Heart right ventricle (tissue), 16 donors: ENCODE measurements around the gene SERPINB13. TPM values are rescaled to one million over a fixed set of nuclear protein-coding genes. Genes with fewer than 3 reads are reported as not detected.

ENCODE experiments used
- ATAC-seq, 8 donors: fragments of 200-7000 bp; cut with Tn5 transposase; one replicate each; pipeline ENCODE4 v1.9.1; 2020; ENCODE audit warnings: mild to moderate bottlenecking in 8 of 8, moderate library complexity in 8 of 8, moderate number of reproducible peaks in 1 of 8
- DNase-seq, 2 donors: peaks; one replicate each; pipeline ENCODE4 v3.0.0-alpha.2; 2020
- H3K27ac ChIP-seq, 10 donors: fragments of 200-600 bp; sonication (generic) in 2 of 10; one replicate each; pipeline versions ENCODE4 v1.5.0 to v1.8.0; 2020 to 2022; ENCODE audit warnings: mild to moderate bottlenecking in 3 of 10
- H3K27me3 ChIP-seq, 7 donors: fragments of 200-600 bp; one replicate each; pipeline ENCODE4 v1.8.0; 2021 to 2022; ENCODE audit warnings: mild to moderate bottlenecking in 2 of 7
- H3K36me3 ChIP-seq, 9 donors: fragments of 200-600 bp; sonication (generic) in 1 of 9; one replicate each; pipeline versions ENCODE4 v1.5.0 to v1.8.0; 2020 to 2022; ENCODE audit warnings: mild to moderate bottlenecking in 2 of 9
- H3K4me1 ChIP-seq, 9 donors: fragments of 200-600 bp; sonication (generic) in 1 of 9; one replicate each; pipeline versions ENCODE4 v1.5.0 to v1.8.0; 2020 to 2022; ENCODE audit warnings: mild to moderate bottlenecking in 4 of 9
- H3K4me3 ChIP-seq, 10 donors: fragments of 200-600 bp; sonication (generic) in 2 of 10; one replicate each; pipeline versions ENCODE4 v1.5.0 to v1.8.0; 2020 to 2022; ENCODE audit warnings: mild to moderate bottlenecking in 7 of 10, moderate library complexity in 2 of 10
- H3K9me3 ChIP-seq, 11 donors: fragments of 200-600 bp in 10 of 11; sonication (generic) in 2 of 11; one replicate each; pipeline versions ENCODE4 v1.5.0 to v1.8.0; 2013 to 2022; ENCODE audit warnings: mild to moderate bottlenecking in 2 of 11, control low read depth in 1 of 11, moderate library complexity in 1 of 11
- CTCF ChIP-seq, 9 donors: fragments of 200-600 bp; sonication (generic) in 2 of 9; IDR thresholded peaks; one replicate each; pipeline versions ENCODE4 v1.5.0 to v1.8.0; 2021 to 2022; ENCODE audit warnings: antibody characterized with exemption in 9 of 9, mild to moderate bottlenecking in 5 of 9, moderate library complexity in 1 of 9
- WGBS, 2 donors: extraction: QIAGEN DNeasy Blood & Tissue Kit; methylation state at CpG; one replicate each; pipeline ENCODE4 v1.1.7; 2013; ENCODE audit warnings: inconsistent platforms in 1 of 2; 5-methylcytosine and 5-hydroxymethylcytosine counted together
- intact Hi-C, 10 donors: fragments of 100-400 bp; cut with DNase I; formaldehyde crosslinking; loops; one replicate each; pipeline versions ENCODE4 v1.11.1 to v1.14.2; 2022
- polyA plus RNA-seq, 2 donors: library from polyadenylated mRNA; stranded (reverse); fragments of 200-250 nt; gene quantifications; one replicate each; pipeline ENCODE4 v1.2.3, GENCODE V29; 2013
- total RNA-seq, 10 donors: library from RNA; stranded (reverse); fragmentation: NEBNext Ultra II Directional in 3 of 10; extraction: Animal tissue kit (Norgen Biotek cat#: 25700) in 3 of 10; gene quantifications; one replicate each; pipeline versions ENCODE4 v1.2.1 to v1.2.4, GENCODE V29; 2021 to 2023
- donor health status: Arrhythmogenic right ventricular cardiomyopathy.
- donor health status: ischemic (EF 13 %, LVEDD 7.1; RV severe dilation, severe dysfunction).
- donor health status: healthy with polysubstance abuse.
- donor health status: DM: no; HTN: yes; CAD: no.
- donor health status: DM: no; HTN: no; CAD: no.
- donor health status: ischemic (EF 25% LVEDD 6.9; RV normal size, moderate dysfunction).
- donor health status: ischemic (EF 25% LVEDD 5.7; RV mildly dilated, moderate dysfunction).
- donor health status: healthy.
- donor health status: DM: yes; HTN: yes; CAD: no.
- donor health status: Ischemic cardiomyopathy.
- donor health status: ischemic (EF 35%, LVEDD 5.7; RV mildly dilated, moderate dysfunction).
- donor health status: nonischemic (EF 11% LVEDD 7.7; RV severe dilation, severe dysfunction).
- donor health status: DM: yes; HTN: yes; CAD: no.
- donor health status: PGD.
- donor health status: ischemic (EF 29% LVEDD 5.4; RV normal size, mild dysfunction).
- donor health status: nonischemic (EF 23%, LVEDD 6.1; RV moderate dilation, normal function).

The SERPINB13 gene
- total and polyA plus RNA-seq, 12 donors = 0.04 TPM; not detected in 11

DNA sequence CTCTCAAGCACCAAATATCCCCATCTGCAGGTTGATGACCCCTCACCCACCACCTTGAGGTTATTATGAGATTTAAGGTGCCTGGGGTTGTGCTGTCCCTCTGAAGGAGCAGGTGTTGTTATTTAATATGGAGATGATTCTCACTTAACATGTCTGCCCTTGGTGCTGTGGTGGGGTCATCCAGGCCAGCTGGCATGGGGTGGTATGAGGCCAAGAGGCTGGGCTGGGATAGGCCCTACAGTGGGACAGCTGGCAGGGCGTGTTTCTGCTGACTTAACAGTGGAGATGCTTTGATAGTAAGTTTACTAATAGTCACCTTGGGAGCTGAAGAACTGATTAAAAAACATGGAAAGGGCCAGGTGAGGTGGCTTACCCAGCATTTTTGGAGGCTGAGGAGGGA is 22.6 kb upstream of the SERPINB13 start:
- intact Hi-C loops = no loop called here
- no peak for DNase-seq
- no peaks in the 10 kb centered on the region for H3K4me1 ChIP-seq
- no peaks in the 10 kb centered on the region for H3K27me3 ChIP-seq
- no peak for TF ChIP-seq CTCF (IDR thresholded peaks at IDR 0.05)
- 75 to 96% methylated on average over 1 of the region's 1 CpG for WGBS, 2 donors
- no peaks in the 10 kb centered on the region for H3K36me3 ChIP-seq
- no peaks in the 10 kb centered on the region for H3K9me3 ChIP-seq
- no peak for ATAC-seq
- H3K27ac ChIP-seq = no peak overlapping the region
- H3K4me3 ChIP-seq = no peak overlapping the region

- no peak overlapping the region for H3K4me3 ChIP-seq
- H3K4me1 ChIP-seq = no peaks in the 10 kb centered on the region
- 83 to 88% methylated on average over 5 of the region's 5 CpGs for WGBS, 2 donors
- H3K36me3 ChIP-seq = no peaks in the 10 kb centered on the region
- no peaks in the 10 kb centered on the region for H3K27me3 ChIP-seq
- intact Hi-C loops = no loop called here
- TF ChIP-seq CTCF (IDR thresholded peaks at IDR 0.05) = no peak
- ATAC-seq = no peak
- H3K9me3 ChIP-seq = no peaks in the 10 kb centered on the region
- DNase-seq = no peak
- no peak overlapping the region for H3K27ac ChIP-seq
Observed at GRCh38 chr18:63567276-63567675, 19.9 kb upstream of the SERPINB13 start.

DNA sequence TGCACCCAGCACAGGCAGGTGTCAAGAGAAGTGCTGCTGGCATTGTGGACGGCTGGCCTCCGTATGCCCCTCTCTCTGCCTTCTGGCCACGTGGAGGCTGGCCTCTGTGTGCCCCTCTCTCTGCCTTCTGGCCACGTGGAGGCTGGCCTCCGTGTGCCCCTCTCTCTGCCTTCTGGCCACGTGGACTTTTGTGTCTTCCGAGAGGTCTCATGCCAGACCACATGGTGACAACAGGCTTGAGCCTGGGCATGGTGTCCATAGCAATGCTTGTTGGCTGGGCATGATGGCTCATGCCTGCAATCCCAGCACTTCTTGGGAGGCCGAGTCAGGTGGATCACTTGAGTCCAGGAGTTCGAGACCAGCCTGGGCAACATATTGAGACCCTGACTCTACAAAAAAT is 19.3 kb upstream of the SERPINB13 start:
- 74 to 75% methylated on average over 9 of the region's 9 CpGs for WGBS, 2 donors
- Histone ChIP-seq H3K4me1 (no peaks in the 10 kb centered on the region), H3K9me3 (no peaks in the 10 kb centered on the region), H3K27me3 (no peaks in the 10 kb centered on the region), H3K36me3 (no peaks in the 10 kb centered on the region), H3K27ac (no peak overlapping the region), H3K4me3 (no peak overlapping the region)
- no peak for ATAC-seq
- TF ChIP-seq CTCF (IDR thresholded peaks at IDR 0.05) = no peak
- intact Hi-C loops = no loop called here
- no peak for DNase-seq

DNA sequence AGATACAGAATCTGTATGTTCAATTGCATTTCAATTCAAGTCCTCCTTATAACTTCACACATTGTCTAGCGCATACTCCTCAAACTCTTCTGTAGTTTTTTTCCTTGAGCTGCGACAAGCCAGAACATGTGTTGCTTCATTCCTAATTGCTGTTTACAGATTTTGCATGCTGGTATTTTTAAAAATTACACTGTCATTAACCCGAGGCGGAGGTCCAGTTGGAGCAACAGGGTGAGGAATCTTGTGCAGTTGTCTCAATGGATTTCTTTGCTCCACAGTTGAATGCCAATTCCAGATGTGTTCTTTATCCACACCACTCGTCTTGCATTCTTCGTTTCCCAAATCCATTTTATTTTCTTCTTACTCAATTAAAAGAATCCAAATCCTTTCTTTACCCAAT is 16.4 kb upstream of the SERPINB13 start:
- no peaks in the 10 kb centered on the region for H3K9me3 ChIP-seq
- no peaks in the 10 kb centered on the region for H3K4me1 ChIP-seq
- DNase-seq (no peak), ATAC-seq (no peak)
- no peak overlapping the region for H3K4me3 ChIP-seq
- no peak for TF ChIP-seq CTCF (IDR thresholded peaks at IDR 0.05)
- H3K36me3 ChIP-seq = no peaks in the 10 kb centered on the region
- H3K27ac ChIP-seq = no peak overlapping the region
- WGBS, 2 donors = 67 to 70% methylated on average over 6 of the region's 6 CpGs
- intact Hi-C loops = no loop called here
- H3K27me3 ChIP-seq = no peaks in the 10 kb centered on the region

DNA sequence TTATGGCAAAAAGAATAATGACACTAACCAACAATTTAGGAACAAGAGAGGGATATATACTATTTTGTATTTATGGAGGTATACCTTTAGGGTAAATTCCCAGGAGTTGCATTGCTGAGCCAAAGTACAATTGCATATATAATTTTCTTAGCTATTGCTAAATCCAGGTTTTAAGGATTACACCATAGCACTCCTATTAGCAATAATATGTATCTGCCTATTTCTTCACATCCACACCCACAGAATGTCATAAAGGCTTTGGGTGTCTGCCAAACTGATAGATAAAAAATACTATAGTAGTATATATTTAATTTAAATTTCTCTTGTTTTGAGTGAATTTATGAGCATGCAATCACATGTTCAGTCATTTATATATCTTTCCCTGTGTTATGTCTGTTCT is 11.5 kb upstream of the SERPINB13 start:
- peaks cover 0 to 5% (median 0%) of the 10 kb centered on the region in 7 donors for H3K27me3 ChIP-seq
- peaks cover 0 to 2% (median 0%) of the 10 kb centered on the region in 9 donors for H3K4me1 ChIP-seq
- intact Hi-C loops = loop anchor here in 3 of 10 donors (2.0 to 5.0 kb wide), 2 partner anchors 57 to 58 kb away; no protein-coding TSS in a partner anchor
- no peaks in the 10 kb centered on the region for H3K9me3 ChIP-seq
- H3K36me3 ChIP-seq = no peaks in the 10 kb centered on the region
- TF ChIP-seq CTCF (IDR thresholded peaks at IDR 0.05) = no peak
- DNase-seq = no peak
- no peak for ATAC-seq
- no peak overlapping the region for H3K27ac ChIP-seq
- H3K4me3 ChIP-seq = no peak overlapping the region
